Lung (tissue), 12 donors: Measurements from ENCODE around the gene NPBWR2. TPM values are rescaled to one million over a fixed set of nuclear protein-coding genes. Genes with fewer than 3 reads are reported as not detected.

ENCODE experiments used
- ATAC-seq: fragments of 200-7000 bp; cut with Tn5 transposase; one replicate; pipeline ENCODE4 v1.9.1; 2020; ENCODE audit warnings: moderate number of reproducible peaks; ENCODE audit not compliant: insufficient read depth, low FRiP score
- DNase-seq, 3 donors: peaks; one replicate each; pipeline ENCODE4 v3.0.0-alpha.2; 2013 to 2017
- H3K27ac ChIP-seq, 2 donors: one replicate each; pipeline ENCODE4 v1.5.1; 2013; ENCODE audit warnings: mild to moderate bottlenecking in 2 of 2, moderate library complexity in 2 of 2, control low read depth in 1 of 2, inconsistent platforms in 1 of 2, low read depth in 1 of 2, low read length in 1 of 2
- H3K27me3 ChIP-seq, 3 donors: one replicate each; pipeline ENCODE4 v1.5.1; 2013; ENCODE audit warnings: low read length in 2 of 3; ENCODE audit not compliant: control insufficient read depth in 3 of 3, insufficient read depth in 3 of 3
- H3K36me3 ChIP-seq, 4 donors: one replicate each; pipeline ENCODE4 v1.5.1; 2013; ENCODE audit warnings: low read length in 4 of 4, mild to moderate bottlenecking in 1 of 4, moderate library complexity in 1 of 4; ENCODE audit not compliant: control insufficient read depth in 4 of 4, insufficient read depth in 4 of 4
- H3K4me1 ChIP-seq, 5 donors: one replicate each; pipeline ENCODE4 v1.5.1; 2013; ENCODE audit warnings: low read length in 5 of 5, mild to moderate bottlenecking in 2 of 5, moderate library complexity in 1 of 5; ENCODE audit not compliant: control insufficient read depth in 5 of 5, insufficient read depth in 5 of 5
- H3K4me3 ChIP-seq: one replicate; pipeline ENCODE4 v1.5.1; 2013; ENCODE audit warnings: mild to moderate bottlenecking, control low read depth, moderate library complexity
- H3K9ac ChIP-seq, 2 donors: one replicate each; pipeline ENCODE4 v1.5.1; 2013; ENCODE audit warnings: low read length in 2 of 2, control low read depth in 1 of 2; ENCODE audit not compliant: insufficient read depth in 1 of 2
- H3K9me3 ChIP-seq, 4 donors: one replicate each; pipeline ENCODE4 v1.5.1; 2013; ENCODE audit warnings: low read length in 3 of 4, mild to moderate bottlenecking in 1 of 4, moderate library complexity in 1 of 4; ENCODE audit not compliant: control insufficient read depth in 4 of 4, insufficient read depth in 3 of 4
- CTCF ChIP-seq: IDR thresholded peaks from 2 replicates; pipeline ENCODE4 v1.5.1; 2012; ENCODE audit warnings: mild to moderate bottlenecking; ENCODE audit errors: control extremely low read depth, extremely low read depth
- WGBS, 2 donors: extraction: QIAGEN DNeasy Blood & Tissue Kit; methylation state at CpG; one replicate each; pipeline ENCODE4 v1.1.7; 2013; 5-methylcytosine and 5-hydroxymethylcytosine counted together
- polyA plus RNA-seq, 2 donors: library from polyadenylated mRNA; stranded (reverse); fragments of 200-250 nt; gene quantifications; one replicate each; pipeline ENCODE4 v1.2.1, GENCODE V29; 2013
- total RNA-seq, 2 donors: library from RNA; depleted of rRNA in 1 of 2; stranded (reverse); fragments of >200 nt in 1 of 2; gene quantifications; one replicate each; pipeline ENCODE4 v1.2.1, GENCODE V29; 2014 to 2021
- donor health status: control.
- donor health status: control.
- donor health status: Bipolar disorder and iron deficiency.
- donor health status: healthy.
- donor health status: DM: yes; HTN: yes; CAD: no.

Gene NPBWR2
- total and polyA plus RNA-seq, 4 donors: not detected

- Histone ChIP-seq H3K4me3 (no peak overlapping the region), H3K4me1 (no peaks in the 10 kb centered on the region), H3K27ac (no peak overlapping the region), H3K9ac (no peak overlapping the region), H3K9me3 (no peaks in the 10 kb centered on the region), H3K27me3 (no peaks in the 10 kb centered on the region), H3K36me3 (no peaks in the 10 kb centered on the region)
- no peak for TF ChIP-seq CTCF
- ATAC-seq (no peak), DNase-seq (no peak)
- WGBS, 2 donors: 42 to 71% methylated on average over 19 of the region's 19 CpGs
These were observed 4.7 kb upstream of the NPBWR2 start for GRCh38 chr20:64111841-64112641.

GRCh38 chr20:64110411-64111068 lies 3.2 kb upstream of the NPBWR2 start:
- no peak overlapping the region for H3K9ac ChIP-seq
- no peak overlapping the region for H3K27ac ChIP-seq
- no peaks in the 10 kb centered on the region for H3K27me3 ChIP-seq
- DNase-seq: no peak
- H3K4me3 ChIP-seq: no peak overlapping the region
- no peaks in the 10 kb centered on the region for H3K36me3 ChIP-seq
- no peaks in the 10 kb centered on the region for H3K4me1 ChIP-seq
- TF ChIP-seq CTCF: no peak
- no peaks in the 10 kb centered on the region for H3K9me3 ChIP-seq
- 91 to 98% methylated on average over 10 of the region's 10 CpGs for WGBS, 2 donors
- no peak for ATAC-seq

- no peak for TF ChIP-seq CTCF
- no peak for ATAC-seq
- WGBS, 2 donors: 71% methylated on average over 16 of the region's 16 CpGs
These were observed 2.5 kb upstream of the NPBWR2 start for GRCh38 chr20:64109831-64110391.

More at GRCh38 chr20:64109831-64110391, 2.5 kb upstream of the NPBWR2 start:
- Histone ChIP-seq H3K36me3 (no peaks in the 10 kb centered on the region), H3K9me3 (no peaks in the 10 kb centered on the region), H3K27ac (no peak overlapping the region), H3K27me3 (no peaks in the 10 kb centered on the region), H3K4me1 (no peaks in the 10 kb centered on the region), H3K9ac (no peak overlapping the region), H3K4me3 (no peak overlapping the region)
- no peak for DNase-seq
